Small intestine (tissue), 7 donors: Measurements from ENCODE around the gene XRCC2. TPM values are rescaled to one million over a fixed set of nuclear protein-coding genes. Genes with fewer than 3 reads are reported as not detected.

Experiments
- DNase-seq, 2 donors: peaks; one replicate each; pipeline versions ENCODE4 v3.0.0 to v3.0.0-alpha.2; 2013
- FAIRE-seq: peaks from 2 replicates; lab custom pipeline; 2012; peaks lifted over from hg19 to GRCh38; lab: Jason Lieb, UNC
- H3K27ac ChIP-seq, 3 donors: one replicate each; pipeline ENCODE4 v1.5.1; 2013; ENCODE audit warnings: low read length in 2 of 3, mild to moderate bottlenecking in 2 of 3, control low read depth in 1 of 3, inconsistent platforms in 1 of 3, low read depth in 1 of 3, moderate library complexity in 1 of 3
- H3K27me3 ChIP-seq, 3 donors: one replicate each; pipeline ENCODE4 v1.6.1; 2013; ENCODE audit warnings: low read length in 3 of 3, inconsistent platforms in 1 of 3; ENCODE audit not compliant: control insufficient read depth in 3 of 3, insufficient read depth in 3 of 3
- H3K36me3 ChIP-seq, 3 donors: one replicate each; pipeline ENCODE4 v1.6.1; 2013; ENCODE audit warnings: low read length in 3 of 3, inconsistent platforms in 1 of 3, low read depth in 1 of 3, mild to moderate bottlenecking in 1 of 3, moderate library complexity in 1 of 3; ENCODE audit not compliant: control insufficient read depth in 3 of 3, insufficient read depth in 2 of 3
- H3K4me1 ChIP-seq, 3 donors: one replicate each; pipeline ENCODE4 v1.6.1; 2013; ENCODE audit warnings: low read length in 2 of 3, inconsistent platforms in 1 of 3, low read depth in 1 of 3, mild to moderate bottlenecking in 1 of 3, moderate library complexity in 1 of 3; ENCODE audit not compliant: control insufficient read depth in 3 of 3, insufficient read depth in 2 of 3
- H3K4me3 ChIP-seq, 3 donors: one replicate each; pipeline ENCODE4 v1.5.1; 2013; ENCODE audit warnings: low read length in 3 of 3, control low read depth in 1 of 3, inconsistent platforms in 1 of 3, low read depth in 1 of 3, mild to moderate bottlenecking in 1 of 3, moderate library complexity in 1 of 3
- H3K9me3 ChIP-seq, 2 donors: one replicate each; pipeline ENCODE4 v1.6.1; 2013; ENCODE audit warnings: low read depth in 1 of 2, low read length in 1 of 2; ENCODE audit not compliant: control insufficient read depth in 2 of 2, insufficient read depth in 1 of 2
- WGBS, 3 donors: extraction: QIAGEN DNeasy Blood & Tissue Kit; methylation state at CpG; one replicate each; pipeline ENCODE4 v1.1.7; 2013; 5-methylcytosine and 5-hydroxymethylcytosine counted together
- polyA plus RNA-seq, 4 donors: library from polyadenylated mRNA; stranded (reverse) in 3 of 4; unstranded in 1 of 4; fragments of 200-250 nt in 3 of 4; fragments of 120-200 nt in 1 of 4; gene quantifications; one replicate each; pipeline versions ENCODE4 v1.2.1 to v1.2.3, GENCODE V29; 2013
- donor health status: healthy with polysubstance abuse.
- donor health status: control.
- donor health status: control.
- donor health status: Bipolar disorder and iron deficiency.
- donor health status: healthy.

Gene XRCC2
- polyA plus RNA-seq, 4 donors: 1.9 to 5.9 TPM; not detected in 2

- Histone ChIP-seq H3K9me3 (no peaks in the 10 kb centered on the region), H3K4me1 (no peaks in the 10 kb centered on the region), H3K27ac (no peak overlapping the region), H3K27me3 (no peaks in the 10 kb centered on the region), H3K36me3 (no peaks in the 10 kb centered on the region), H3K4me3 (no peak overlapping the region)
- 93 to 95% (median 94%) methylated on average over 17 of the region's 17 CpGs for WGBS, 3 donors
- DNase-seq (no peak), FAIRE-seq (no peak)
Observed at GRCh38 chr7:152601305-152601798, 74.6 kb downstream of the XRCC2 start.

GRCh38 chr7:152600266-152600665 lies 75.7 kb downstream of the XRCC2 start:
- no peaks in the 10 kb centered on the region for H3K36me3 ChIP-seq
- H3K27me3 ChIP-seq: no peaks in the 10 kb centered on the region
- FAIRE-seq (no peak), DNase-seq (no peak)
- no peak overlapping the region for H3K4me3 ChIP-seq
- no peak overlapping the region for H3K27ac ChIP-seq
- WGBS, 3 donors: 87 to 96% (median 94%) methylated on average over 5 of the region's 5 CpGs
- no peaks in the 10 kb centered on the region for H3K9me3 ChIP-seq
- H3K4me1 ChIP-seq: no peaks in the 10 kb centered on the region

GRCh38 chr7:152597507-152597906 lies 78.4 kb downstream of the XRCC2 start:
- no peak for FAIRE-seq

GRCh38 chr7:152596824-152597223 lies 79.1 kb downstream of the XRCC2 start:
- DNase-seq (no peak), FAIRE-seq (no peak)
- no peak overlapping the region for H3K4me3 ChIP-seq
- no peaks in the 10 kb centered on the region for H3K9me3 ChIP-seq
- 93 to 95% (median 94%) methylated on average over 2 of the region's 2 CpGs for WGBS, 3 donors
- H3K27ac ChIP-seq: no peak overlapping the region
- H3K4me1 ChIP-seq: no peaks in the 10 kb centered on the region
- H3K27me3 ChIP-seq: no peaks in the 10 kb centered on the region
- no peaks in the 10 kb centered on the region for H3K36me3 ChIP-seq

More at GRCh38 chr7:152597507-152597906, 78.4 kb downstream of the XRCC2 start:
- Histone ChIP-seq H3K4me3 (no peak overlapping the region), H3K27ac (no peak overlapping the region), H3K4me1 (no peaks in the 10 kb centered on the region), H3K9me3 (no peaks in the 10 kb centered on the region), H3K27me3 (no peaks in the 10 kb centered on the region), H3K36me3 (no peaks in the 10 kb centered on the region)
- WGBS, 3 donors: 70 to 79% (median 75%) methylated on average over 8 of the region's 8 CpGs
- no peak for DNase-seq

Other genes with a start within 250 kb of the XRCC2 start
- gene KMT2C, start 240.1 kb downstream of the XRCC2 start, polyA plus RNA-seq: 10 to 100 TPM in 1 of 4 donors, 1 to 10 TPM in 3; 5.7 to 34.8 (median 8.6) TPM
- 1 to 10 TPM; 2.4 to 6.7 (median 4.5) TPM for gene ACTR3B, start 83.6 kb upstream of the XRCC2 start, polyA plus RNA-seq